H1 (cell line): ENCODE measurements around the gene GID8. TPM values are rescaled to one million over a fixed set of nuclear protein-coding genes. Genes with fewer than 3 reads are reported as not detected.

Experiments
- CHD7 ChIP-seq: fragments of 300-600 bp; sonication (generic); IDR thresholded peaks from 2 replicates; pipeline ENCODE4 v1.7.1; 2012; ENCODE audit warnings: low read length, moderate library complexity, mild to moderate bottlenecking, inconsistent platforms; ENCODE audit not compliant: insufficient replicate concordance
- FOSL1 ChIP-seq: IDR thresholded peaks from 2 replicates; pipeline ENCODE4 v1.6.1; 2011; ENCODE audit warnings: mild to moderate bottlenecking, low read depth, low read length, moderate library complexity; ENCODE audit not compliant: insufficient read depth
- POLR2A ChIP-seq, 2 experiments: IDR thresholded peaks; 1 replicate in 1 of 2; 2 replicates in 1 of 2; pipeline ENCODE4 v1.6.1; 2011; ENCODE audit warnings: low read depth in 2 of 2, low read length in 2 of 2, mild to moderate bottlenecking in 2 of 2; ENCODE audit errors: control extremely low read depth in 1 of 2
- SP2 ChIP-seq: IDR thresholded peaks from 2 replicates; pipeline ENCODE4 v1.6.1; 2012; ENCODE audit warnings: mild to moderate bottlenecking, low read length, inconsistent platforms
- polyA plus RNA-seq, 7 experiments: library from polyadenylated mRNA; depleted of rRNA in 3 of 7; stranded (reverse) in 5 of 7; unstranded in 2 of 7; fragments of >200 nt in 5 of 7; fragments of 200-250 nt in 2 of 7; gene quantifications; 1 replicate in 5 of 7; 2 replicates in 1 of 7; 4 replicates in 1 of 7; pipeline versions ENCODE4 v1.2.1 to v1.2.3, GENCODE V29; 2011 to 2013; ENCODE audit warnings: missing spikeins in 2 of 7, mixed read lengths in 2 of 7
- total RNA-seq: library from RNA; stranded (reverse); fragmentation: NEBNext Ultra II Directional; extraction: Animal tissue kit (Norgen Biotek cat#: 25700); gene quantifications from 2 replicates; pipeline ENCODE4 v1.2.1, GENCODE V29; 2021
- TF ChIP-seq, protein P1 (sequence below), 3 experiments: IDR thresholded peaks; 1 replicate in 2 of 3; 2 replicates in 1 of 3; pipeline versions ENCODE4 v1.5.1 to v1.6.1; 2011; ENCODE audit warnings: low read length in 3 of 3, mild to moderate bottlenecking in 3 of 3, inconsistent platforms in 2 of 3, low read depth in 1 of 3, moderate library complexity in 1 of 3; ENCODE audit not compliant: insufficient read depth in 1 of 3; ENCODE audit errors: control extremely low read depth in 1 of 3

GID8 gene
- total and polyA plus RNA-seq, 2 of the 8 experiments (the other 6 are each of a cell fraction or from before 2014, with no cell fraction given) = 39.7 to 72.9 TPM

DNA sequence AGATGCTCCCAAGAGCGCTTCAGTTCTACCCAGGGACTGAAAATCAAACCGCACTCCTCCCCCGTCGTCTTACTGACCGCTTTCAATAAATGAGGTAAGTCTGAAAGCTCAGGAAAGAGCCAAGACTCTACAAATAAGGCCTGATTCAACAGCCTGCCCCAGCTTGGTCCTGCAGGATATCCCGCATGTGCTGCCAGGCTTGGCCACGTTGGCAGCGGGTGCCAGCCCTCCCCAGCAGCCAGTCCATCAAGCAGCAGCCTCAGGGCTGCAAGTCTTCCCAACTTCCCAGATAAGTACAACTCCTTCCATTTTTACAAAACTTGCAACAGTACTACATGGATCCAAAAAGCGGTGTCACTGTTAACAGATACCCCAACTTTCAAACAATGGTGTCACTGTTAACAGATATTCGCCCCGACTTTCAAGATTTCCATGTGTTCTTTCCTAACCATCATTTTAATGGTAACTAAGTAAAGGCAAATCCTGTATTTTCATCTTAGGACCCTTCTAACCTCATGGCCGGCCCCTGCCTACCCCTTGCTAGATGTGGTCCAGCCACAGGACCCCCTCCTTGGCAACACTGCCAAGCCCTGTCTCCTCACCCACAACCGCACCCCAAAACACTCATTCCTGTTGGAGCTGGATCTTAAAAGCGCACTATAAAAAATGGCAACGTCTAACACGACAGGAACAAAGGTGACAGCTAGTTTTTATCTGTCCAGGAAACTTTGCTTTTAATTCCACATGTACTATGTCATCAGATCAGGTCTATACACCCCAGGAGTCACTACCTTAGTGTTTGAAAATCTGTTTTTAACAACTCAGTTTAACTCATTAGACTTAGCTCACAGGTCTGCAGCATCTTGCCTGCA is 39.6 kb upstream of the GID8 start (continued):
- no peak for TF ChIP-seq FOSL1
- TF ChIP-seq POLR2A (IDR thresholded peaks at IDR 0.05; ENCODE audit: control extremely low read depth in 1 of 2, low read depth in 2 of 2, low read length in 2 of 2) = peak; percentile 19 to 21; a peak in 2 of 3 replicates
- TF ChIP-seq CHD7 = no peak
- TF ChIP-seq, protein P1, sequence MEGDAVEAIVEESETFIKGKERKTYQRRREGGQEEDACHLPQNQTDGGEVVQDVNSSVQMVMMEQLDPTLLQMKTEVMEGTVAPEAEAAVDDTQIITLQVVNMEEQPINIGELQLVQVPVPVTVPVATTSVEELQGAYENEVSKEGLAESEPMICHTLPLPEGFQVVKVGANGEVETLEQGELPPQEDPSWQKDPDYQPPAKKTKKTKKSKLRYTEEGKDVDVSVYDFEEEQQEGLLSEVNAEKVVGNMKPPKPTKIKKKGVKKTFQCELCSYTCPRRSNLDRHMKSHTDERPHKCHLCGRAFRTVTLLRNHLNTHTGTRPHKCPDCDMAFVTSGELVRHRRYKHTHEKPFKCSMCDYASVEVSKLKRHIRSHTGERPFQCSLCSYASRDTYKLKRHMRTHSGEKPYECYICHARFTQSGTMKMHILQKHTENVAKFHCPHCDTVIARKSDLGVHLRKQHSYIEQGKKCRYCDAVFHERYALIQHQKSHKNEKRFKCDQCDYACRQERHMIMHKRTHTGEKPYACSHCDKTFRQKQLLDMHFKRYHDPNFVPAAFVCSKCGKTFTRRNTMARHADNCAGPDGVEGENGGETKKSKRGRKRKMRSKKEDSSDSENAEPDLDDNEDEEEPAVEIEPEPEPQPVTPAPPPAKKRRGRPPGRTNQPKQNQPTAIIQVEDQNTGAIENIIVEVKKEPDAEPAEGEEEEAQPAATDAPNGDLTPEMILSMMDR (IDR thresholded peaks at IDR 0.05; ENCODE audit: control extremely low read depth in 1 of 3, insufficient read depth in 1 of 3, low read depth in 1 of 3, low read length in 3 of 3) = 0 out of 4 replicates have a peak, but pooled peaks of 1 of the 3 experiments have one; percentile 0
- TF ChIP-seq SP2 = no peak
- TF ChIP-seq, all 59 proteins: peak for 3
